GM19397 (cell line): Measurements from ENCODE around the gene LHPP.
"Not testable (repeated sequence)": the region's sequence is repeated elsewhere in the genome, so short reads cannot be mapped to it uniquely, and the experiment has no call there.

Experiments
- ATAC-seq: cut with Tn5 transposase; IDR thresholded peaks from one replicate; pipeline ENCODE4 v1.9.1; 2021; ENCODE audit warnings: mild to moderate bottlenecking, moderate library complexity; ENCODE audit not compliant: unreplicated experiment

LHPP gene

DNA sequence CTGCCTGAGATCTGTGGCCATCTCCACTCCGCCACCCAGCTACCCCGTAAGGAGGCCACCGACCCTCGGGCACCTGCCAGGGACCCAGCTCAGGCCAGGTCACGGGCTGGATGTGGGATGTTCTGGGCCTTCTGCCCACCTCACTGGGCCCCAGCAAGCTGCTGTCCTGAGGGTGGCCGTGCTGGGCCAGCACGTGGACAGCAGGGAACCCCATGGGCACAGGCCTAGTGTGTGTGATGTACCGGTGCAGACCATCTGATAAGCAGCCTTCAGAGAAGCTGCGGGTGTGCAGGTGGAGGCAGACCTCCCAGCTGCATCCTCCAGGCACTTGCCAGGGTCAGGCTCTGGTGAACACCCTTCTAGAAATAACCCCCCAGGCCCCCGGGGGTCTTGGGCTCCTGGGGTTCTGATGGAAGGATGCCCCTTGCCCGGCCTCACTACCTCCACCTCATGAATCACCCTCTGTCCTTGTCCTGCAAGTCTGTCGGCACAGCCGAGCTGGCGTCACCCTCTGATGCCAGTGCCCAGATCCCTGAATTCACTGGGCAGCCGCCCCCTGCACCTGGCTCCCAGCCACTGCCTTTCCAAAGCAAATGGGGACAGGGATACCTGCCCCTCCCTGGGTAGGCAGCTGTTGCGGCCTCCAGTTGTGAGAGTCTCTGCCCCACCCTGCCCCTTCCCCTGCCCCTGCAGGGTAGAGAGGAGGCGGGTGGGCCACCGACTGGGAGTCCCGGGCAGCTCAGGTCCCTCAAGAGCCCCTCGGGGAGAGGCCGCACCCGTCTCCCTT lies 142.8 kb downstream of the LHPP start:
- ATAC-seq: no peak

DNA sequence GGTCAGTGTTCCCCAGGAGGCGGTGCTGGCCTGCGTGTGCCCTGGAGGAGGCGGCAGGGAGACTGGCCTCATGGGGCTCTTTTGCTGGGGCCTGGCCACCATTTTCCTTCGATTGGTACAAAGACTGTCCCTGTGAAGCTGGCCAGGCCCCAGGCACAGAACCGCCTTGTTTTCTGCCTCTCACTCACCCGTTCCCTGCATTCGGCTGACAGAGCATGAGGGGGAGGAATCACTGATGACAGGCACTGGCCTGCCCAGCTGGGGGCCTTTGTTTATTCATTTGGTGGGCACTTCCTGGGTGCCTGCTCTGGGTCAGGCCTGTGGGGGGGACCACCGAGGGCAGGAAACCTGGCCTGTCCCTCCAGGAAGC lies 143.4 kb downstream of the LHPP start:
- ATAC-seq: no peak

DNA sequence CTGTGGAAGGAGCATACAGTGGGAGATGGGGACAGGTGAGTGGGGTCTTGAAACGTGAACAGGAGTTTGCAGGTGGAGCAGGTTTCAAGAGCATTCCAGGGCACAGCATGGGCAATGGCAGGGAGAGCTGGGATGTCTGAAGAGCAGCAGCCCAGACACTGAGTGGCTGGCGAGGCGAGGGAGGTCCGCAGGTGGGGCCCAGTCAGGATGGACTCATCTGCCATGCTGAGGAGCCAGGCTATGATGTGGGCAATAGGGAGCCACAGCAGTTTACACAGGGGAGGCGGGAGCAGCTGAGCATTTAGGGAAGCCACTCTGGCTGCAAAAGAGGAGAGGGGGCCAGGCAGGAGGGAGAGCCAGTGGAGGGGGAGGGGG lies 143.8 kb downstream of the LHPP start:
- ATAC-seq: no peak

DNA sequence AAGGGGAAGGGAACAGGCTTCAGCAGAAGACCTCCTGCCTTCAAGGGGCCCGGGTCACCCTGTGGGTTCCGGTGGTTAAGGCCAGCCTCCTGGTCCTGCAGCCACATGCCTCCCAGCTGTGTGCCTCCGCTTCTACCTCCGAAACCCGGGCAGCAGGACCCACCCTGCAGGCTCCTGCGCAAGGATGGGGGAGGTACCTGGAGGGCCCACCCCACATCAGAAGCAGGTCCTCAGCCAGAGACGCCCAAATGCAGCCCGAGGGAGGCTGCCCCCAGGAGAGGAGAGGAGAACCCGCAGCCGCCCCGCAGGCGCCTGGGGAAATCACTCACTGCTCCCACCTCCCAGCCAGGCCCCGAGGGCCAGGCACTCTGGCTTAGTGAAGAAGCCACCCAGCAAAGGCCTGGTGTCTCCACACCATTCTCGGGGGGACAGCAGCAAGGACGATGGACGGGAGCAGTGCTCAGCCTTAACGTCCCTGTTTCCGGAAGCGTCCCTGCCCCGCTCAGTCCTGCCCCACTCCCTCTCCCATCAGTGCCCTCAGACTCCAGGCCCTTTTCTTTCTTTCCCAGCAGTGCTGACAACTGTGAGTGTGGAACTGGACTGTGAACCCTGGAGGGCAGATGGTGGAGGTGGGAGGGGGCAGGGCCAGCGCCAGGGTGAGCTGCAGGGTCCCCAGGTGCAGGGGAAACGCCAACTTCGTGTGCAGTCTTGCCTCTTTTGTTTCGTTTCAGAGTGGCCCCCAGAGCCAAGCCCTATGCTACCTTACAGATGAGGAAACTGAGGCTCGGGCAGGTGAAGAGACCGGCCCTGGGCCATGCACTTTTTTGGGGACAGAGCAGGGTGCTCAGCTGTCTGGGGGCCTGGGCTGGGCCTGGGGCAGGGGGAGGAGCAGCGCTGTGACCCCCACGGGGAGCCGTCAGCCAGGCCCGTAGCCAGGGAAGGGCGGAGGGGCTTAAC lies 144.5 kb downstream of the LHPP start:
- no peak for ATAC-seq

DNA sequence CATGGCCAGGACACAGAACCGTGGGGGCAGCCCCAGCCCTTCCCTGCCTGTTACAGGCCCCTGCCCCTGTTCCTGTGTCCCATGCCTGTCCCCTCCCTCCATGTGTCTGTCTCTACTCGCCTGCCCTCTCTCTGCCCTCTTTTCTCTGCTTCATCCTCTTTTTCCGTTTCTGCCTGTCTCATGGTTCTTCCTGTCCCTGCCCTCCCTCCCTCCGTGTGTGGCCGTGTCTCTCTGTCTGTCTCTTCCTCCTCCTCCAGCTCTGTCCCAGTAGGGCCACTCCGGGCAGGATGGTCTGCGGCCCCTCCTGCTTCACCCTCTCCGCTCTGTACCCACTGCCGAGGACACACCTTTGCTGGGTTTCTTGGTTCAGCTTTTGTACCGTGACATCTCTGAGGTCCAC lies 145.2 kb downstream of the LHPP start:
- ATAC-seq: no peak

DNA sequence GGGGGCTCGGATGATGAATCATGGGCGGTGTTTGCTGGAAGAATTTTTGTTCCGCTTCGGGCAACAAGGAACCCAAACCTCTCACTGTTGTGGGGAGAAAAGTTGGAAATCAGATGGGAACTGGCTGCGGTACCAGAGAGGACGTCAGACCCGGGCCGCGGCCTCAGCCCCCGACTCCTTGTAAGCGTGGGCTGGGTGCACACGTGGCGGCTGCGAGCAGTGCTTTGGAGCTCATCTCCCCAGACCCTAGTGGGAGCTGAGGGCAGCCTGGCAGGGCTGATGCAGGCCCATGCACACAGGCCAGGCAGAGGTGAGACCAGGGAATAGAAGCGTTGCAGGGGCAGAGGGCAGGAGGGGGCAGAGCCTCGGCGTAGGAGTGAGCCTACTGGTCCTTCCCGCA lies 146.1 kb downstream of the LHPP start:
- ATAC-seq: no peak

DNA sequence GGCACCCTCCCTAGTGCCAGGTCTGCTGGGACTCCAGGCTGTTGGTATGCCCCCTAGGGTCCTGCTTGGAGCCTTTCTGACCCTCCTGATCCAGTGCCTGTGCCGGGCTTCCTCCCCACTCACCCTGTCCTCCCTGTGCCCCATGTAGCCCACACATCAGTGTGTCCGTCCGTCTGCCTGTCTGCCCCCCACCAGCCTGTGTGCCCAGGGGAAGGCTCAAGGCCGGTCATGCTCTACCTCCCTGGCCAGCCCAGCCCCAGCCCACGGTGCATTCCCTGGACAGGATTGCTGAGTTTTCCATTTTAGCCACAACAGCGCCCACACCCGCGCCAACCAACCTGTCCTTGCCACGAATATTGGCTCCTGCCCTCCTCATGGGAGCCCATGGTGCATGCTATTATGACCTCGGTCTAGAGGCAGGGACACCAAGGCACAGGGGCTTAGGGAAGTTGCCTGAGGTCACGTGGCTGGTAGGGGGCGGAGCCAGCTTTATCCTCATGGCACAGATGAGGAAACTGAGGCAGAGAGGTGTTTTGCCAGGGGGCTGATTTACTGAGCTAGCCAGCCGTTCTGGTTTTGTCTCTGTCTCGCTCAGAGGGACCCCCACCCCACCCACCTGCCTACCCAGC lies 146.6 kb downstream of the LHPP start:
- no peak for ATAC-seq

DNA sequence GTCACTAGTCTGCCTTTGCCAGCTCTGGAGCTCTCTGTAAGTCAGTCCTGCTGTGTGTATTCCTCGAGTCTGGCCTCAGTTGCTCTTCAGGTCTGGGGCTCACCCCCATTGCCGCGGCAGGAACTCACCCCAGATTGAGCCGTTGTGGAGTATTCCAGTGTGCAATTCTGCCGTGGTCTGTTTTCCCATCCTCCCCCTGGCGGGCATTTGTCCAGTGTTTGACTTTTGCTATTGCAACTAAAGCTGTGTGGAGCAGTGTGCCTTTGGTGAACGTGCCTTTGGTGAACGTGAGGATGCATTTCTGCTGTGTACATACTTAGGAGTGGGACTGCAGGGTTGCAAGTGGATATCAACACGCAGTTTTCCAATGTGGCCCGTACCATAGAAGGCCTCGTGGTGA lies 148.1 kb downstream of the LHPP start:
- no peak for ATAC-seq

DNA sequence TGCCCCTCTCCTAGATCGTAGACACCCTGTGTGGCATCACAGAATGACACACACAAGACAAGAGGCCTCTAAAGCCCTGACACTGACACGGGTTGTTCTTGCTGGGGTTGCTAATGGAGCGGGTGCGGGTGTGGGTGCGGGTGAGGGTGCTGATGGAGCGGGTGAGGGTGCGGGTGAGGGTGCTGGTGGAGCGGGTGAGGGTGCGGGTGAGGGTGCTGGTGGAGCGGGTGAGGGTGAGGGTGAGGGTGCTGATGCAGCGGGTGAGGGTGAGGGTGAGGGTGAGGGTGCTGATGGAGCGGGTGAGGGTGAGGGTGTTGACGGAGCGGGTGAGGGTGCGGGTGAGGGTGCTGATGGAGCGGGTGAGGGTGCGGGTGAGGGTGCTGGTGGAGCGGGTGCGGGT lies 148.6 kb downstream of the LHPP start:
- not testable (repeated sequence) for ATAC-seq

DNA sequence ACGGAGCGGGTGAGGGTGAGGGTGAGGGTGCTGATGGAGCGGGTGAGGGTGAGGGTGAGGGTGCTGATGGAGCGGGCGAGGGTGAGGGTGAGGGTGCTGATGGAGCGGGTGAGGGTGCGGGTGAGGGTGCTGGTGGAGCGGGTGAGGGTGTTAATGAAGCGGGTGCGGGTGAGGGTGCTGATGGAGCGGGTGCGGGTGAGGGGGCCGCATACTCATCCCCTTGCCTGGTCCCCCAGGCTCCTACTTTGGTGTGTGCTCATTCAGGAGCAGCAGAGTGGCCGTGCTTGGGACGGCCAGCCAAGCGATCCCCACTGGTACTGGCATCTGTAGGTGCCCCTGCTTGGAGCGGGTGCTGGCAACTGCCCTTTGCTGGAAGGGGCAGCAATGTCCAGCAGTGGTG lies 149.2 kb downstream of the LHPP start:
- ATAC-seq: not testable (repeated sequence)

DNA sequence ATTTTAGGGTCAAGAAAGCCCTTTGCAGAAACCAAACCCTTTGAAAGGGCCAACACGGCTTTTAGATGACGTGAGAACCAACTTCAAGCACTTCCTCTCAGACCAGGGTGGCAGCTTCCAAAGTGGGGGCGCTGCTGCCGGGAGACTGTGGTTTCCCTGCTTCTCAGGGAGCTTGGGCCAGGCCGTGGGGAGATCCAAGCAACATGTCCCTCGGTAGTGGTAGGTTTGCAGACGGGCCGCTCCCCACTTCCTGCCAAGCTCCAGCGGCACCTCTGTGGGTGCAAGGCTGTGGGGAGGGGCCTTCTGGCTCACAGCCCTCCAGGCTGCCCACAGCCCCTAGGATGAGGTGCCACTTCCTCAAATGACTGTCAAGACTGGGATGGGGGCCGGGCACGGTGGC lies 150.1 kb downstream of the LHPP start:
- ATAC-seq: no peak

DNA sequence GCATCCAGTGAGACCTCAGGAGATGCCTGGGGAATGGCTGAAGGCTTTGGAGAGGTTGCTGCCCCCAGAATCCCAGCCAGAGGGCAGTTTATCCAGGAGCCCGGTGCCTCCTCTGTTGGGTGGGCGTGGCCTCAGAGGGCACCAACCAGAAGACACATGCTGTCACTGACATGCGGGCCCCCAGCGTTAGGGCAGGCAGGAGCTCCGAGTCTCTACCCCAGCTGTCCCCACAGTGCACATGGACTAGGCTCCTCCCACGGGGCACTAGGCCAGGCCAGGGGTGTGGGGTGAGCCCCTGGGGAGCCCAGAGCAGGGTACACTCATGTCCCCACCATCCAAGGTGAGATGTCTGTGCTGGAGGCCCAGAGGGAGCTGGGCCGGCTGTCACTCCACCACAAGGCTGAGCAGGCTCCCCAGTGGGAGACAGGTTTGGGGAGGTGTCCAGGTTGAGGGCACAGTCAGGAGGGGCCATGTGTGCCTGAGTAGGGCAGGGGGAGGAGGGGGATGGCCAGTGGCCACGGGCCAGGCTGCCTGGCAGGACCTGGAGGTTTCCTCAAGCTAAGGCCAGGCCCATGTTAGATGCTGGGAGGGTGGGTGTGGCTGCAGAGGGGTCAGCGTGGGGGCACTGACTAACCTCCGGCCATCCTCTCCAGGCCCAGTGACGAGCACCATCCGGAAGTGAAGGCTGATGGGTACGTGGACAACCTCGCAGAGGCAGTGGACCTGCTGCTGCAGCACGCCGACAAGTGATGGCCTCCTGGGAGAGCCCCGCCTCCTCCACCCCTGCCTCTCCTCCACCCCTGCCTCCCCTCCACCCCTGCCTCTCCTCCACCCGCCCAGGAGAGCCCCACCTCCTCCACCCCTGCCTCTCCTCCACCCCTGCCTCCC lies 151.2 kb downstream of the LHPP start:
- no peak for ATAC-seq

DNA sequence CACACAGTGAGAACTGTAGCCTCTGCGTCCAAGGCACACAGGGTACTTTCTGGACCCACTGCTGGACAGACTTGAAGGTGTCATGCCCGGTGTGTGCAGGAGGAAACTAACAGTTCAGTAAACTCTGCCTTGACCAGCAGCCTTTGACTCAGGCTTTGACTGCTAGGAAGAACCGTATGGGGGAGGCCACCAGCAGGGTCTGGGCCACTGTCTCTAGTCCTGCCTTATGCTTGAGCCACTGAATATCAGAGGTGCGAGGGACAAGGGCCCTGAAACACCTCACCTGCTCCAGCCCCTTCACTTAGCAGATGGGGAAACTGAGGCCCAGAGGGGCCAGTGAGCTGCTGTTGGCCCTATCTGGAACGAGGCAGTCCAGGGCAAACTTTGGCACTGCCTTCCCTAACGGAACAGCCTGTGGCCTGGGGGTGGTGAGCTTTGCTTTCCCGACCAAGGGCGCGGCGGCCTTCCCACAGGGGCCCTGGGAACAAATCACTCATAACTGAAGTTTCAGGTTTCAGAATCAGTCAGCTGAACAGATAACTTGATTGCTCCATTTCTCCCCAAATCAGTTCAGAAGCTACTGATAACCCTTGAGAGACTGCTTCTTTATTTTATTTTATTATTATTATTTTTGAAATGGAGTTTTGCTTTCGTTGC lies 152.5 kb downstream of the LHPP start:
- ATAC-seq: no peak

DNA sequence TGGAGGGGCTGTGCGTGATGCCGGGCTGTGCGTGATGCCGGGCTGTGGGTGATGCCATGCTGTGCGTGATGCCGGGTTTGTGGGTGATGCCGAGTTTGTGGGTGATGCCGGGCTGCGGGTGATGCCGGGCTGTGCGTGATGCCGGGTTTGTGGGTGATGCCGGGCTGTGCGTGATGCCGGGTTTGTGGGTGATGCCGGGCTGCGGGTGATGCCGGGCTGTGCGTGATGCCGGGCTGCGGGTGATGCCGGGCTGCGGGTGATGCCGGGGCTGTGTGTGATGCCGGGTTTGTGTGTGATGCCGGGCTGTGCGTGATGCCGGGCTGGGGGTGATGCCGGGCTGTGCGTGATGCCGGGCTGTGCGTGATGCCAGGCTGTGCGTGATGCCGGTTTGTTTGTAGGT lies 153.6 kb downstream of the LHPP start:
- no peak for ATAC-seq

DNA sequence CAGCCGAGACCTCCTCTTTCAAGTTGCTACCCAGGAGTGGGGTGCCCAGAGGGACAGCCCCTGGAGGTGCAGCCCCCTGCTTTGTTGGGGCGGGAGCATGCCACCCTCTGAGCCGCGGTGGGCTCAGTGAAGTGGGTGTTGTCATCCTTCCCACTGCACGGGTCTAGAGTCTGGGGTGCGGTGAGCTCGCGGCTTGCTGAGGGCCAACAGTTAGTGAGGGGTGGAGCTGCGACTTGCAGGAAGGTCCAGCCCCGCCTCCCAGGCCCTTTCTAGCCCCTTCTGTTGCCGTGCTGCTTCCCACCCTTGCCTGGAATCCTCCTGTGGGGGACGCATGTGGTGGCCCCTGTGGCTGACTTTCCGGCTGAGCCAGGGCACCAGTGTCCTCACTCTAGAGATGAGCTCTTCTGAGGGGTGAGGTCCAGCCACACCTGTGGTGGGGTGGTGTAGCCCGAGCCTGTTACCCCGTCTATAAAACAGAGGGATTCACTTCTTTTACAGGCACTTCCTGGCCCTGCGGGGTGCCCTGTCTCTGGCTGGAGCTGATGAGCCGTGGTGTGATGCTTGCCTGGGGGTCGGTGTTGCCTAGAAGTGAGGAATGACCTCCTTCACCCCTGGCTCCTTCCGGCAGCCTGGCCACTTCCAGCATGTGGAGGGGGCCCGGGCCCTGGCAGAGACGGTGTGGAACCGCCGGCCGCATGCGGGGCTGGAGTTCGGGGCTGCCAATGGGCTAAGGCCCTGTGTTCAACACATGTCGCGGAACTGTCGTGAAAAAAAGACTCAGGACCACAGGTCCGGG lies 154.6 kb downstream of the LHPP start:
- no peak for ATAC-seq

DNA sequence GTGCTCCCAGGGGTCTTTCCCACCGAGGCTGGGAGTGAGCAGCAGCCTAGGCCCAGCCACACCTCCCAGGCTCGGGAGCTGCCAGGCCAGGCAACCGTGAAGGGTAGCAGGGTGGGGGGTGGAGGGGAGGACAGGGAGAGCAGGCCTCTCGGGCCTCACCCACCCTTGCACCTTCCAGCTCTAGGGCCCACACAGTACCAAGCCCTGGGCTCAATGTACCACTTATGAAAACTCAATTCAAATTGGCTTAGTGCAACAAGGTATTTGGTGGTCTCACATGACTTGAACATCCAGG lies 155.2 kb downstream of the LHPP start:
- ATAC-seq: no peak

DNA sequence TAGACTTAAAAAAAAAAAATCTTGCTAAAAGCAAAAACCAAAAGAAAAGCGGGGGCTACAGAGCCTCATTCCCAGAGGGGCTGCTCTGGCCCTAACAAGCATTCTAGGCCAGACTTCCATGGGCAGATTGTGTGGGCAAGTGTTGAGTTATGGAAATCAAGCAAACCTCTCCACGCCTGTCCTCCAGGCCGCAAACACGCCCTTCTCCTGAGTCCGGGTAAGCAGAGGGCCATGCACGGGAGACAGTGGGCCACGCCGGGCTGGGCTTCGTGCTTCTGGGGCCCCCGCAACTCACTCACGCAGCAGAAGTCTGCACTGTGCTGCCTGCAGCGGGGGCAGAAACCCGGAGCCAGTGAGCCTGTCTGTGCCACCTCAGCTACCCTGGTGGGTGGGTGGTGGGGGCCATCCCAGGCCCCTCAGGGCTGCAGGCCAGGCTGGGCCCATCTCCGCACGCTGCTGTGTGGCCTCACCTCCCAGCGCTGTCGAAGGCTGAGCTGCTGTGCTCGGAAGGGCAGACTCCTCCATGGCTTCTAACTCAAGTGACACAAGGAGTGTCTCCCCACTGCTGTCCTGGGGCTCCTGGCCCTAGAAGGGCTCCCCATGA lies 156.9 kb downstream of the LHPP start:
- no peak for ATAC-seq

DNA sequence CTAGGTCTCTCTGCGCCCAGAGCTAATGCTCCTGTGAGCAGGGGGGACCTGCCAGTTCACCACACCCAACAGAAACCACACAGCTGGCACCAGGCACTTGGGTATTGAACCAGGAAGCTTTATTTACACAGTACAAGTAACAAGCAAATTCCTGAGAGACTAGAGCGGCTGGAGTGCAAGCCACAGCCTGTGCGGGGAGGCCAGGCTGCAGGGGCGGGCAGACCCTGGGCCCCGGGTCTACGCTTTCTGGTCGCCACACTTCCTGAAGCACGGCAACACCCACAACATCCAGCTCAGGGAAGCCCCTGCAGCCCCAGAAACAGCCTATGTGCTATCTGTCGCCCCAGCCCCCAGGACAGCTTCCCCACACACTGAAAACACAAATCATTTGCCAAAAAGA lies 157.6 kb downstream of the LHPP start:
- no peak for ATAC-seq

DNA sequence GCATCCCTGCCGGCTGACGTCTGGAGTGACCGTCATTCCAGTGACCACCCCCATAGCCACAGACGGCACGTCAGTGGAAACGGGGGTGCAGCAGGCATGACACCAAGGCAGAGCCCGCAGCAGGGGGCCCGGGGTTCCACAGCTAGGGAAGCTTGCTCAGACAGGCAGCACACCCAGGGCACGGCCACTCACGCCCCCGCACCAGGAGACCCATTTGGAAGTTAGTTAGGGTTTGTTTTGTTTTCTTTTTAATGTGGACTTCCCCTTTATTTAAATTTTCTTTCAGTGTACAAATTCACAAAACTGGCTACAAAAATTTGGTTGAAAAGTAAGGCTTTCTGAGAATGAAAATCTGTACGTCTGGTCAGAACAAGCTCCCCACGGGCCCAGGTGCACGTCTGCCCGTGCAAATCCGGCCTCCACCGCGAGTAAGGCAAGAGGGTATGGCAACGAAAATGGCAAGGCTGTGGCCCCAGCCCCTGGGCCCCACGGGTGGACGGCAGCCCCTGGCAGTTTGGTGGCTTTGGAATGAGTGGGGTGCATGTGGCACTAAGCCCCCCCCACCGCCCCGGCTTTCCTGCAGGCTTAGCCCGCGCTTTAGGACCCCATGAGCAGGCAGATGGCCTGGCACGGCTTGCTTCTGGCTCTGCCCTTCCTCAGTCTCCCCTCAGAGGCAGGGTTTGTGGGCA lies 158.3 kb downstream of the LHPP start:
- no peak for ATAC-seq
